ENCODE measurements around the gene CPNE7. TPM values are rescaled to one million over a fixed set of nuclear protein-coding genes. Genes with fewer than 3 reads are reported as not detected.

Gene CPNE7
- polyA plus RNA-seq, 1 donor from 2014 or later = 0.15 TPM

DNA sequence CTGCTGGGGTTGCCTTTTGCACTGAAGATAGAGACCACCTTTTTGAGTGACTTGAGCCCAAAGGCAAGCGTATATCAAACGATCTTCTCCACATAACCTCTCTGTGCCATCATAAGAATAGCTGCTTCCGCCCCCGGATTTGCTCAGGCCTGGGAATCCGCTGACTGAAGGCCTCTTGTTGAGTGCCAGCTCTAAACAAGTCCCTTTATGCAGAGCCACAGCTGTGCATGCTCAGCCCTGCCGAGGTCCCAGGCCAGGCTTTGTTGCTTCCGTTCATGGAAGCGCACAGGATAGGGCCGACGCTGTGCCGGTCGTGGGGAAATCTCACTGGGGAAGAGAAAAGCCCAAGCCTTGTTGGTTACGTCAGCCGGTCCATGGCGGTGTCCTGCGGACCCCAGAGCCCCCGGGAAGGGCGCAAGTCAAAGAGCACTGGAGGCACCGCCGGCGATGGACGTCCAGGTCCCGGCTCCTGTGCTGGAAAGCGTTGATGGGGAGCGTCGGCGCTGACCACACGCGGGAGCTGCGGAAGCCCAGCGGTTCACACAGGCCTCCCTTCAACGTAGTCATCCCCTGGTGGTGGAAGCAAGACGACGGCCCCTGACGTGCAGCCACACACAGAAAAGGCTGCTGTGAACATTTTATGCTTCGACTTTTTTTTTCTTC lies 38.5 kb upstream of the CPNE7 start:
- Histone ChIP-seq H3K9me3 (ENCODE audit: low read length) (no peaks in the 10 kb centered on the region), H4K20me1 (ENCODE audit: insufficient read depth) (no peaks in the 10 kb centered on the region), H3K36me3 (ENCODE audit: insufficient read depth, low read length) (no peaks in the 10 kb centered on the region), H3K27me3 (ENCODE audit: insufficient read depth, low read depth, low read length) (no peaks in the 10 kb centered on the region), H3K27ac (ENCODE audit: low read length) (no peak overlapping the region), H2AFZ (ENCODE audit: low read depth, low read length) (no peak overlapping the region), H3K9ac (ENCODE audit: low read length) (no peak overlapping the region), H3K79me2 (replicated peaks; ENCODE audit: insufficient read depth, low read length) (no peaks in the 10 kb centered on the region), H3F3A (ENCODE audit: insufficient read depth, low read length, poor library complexity, severe bottlenecking) (no peaks in the 10 kb centered on the region), H3K9me2 (ENCODE audit: insufficient read depth, low read length) (no peaks in the 10 kb centered on the region), H3K4me2 (ENCODE audit: low read length) (no peak overlapping the region), H3K4me3 (ENCODE audit: low read length) (no peak overlapping the region)
- TF ChIP-seq EP300 (conservative IDR thresholded peaks at IDR 0.05; ENCODE audit: poor library complexity, severe bottlenecking) = no peak
- TF ChIP-seq POLR2AphosphoS5 (IDR thresholded peaks at IDR 0.05) = no peak
- no peak for TF ChIP-seq RAD21 (conservative IDR thresholded peaks at IDR 0.05)
- no peak for TF ChIP-seq SMC3 (conservative IDR thresholded peaks at IDR 0.05; ENCODE audit: poor library complexity)
- TF ChIP-seq, protein P1, sequence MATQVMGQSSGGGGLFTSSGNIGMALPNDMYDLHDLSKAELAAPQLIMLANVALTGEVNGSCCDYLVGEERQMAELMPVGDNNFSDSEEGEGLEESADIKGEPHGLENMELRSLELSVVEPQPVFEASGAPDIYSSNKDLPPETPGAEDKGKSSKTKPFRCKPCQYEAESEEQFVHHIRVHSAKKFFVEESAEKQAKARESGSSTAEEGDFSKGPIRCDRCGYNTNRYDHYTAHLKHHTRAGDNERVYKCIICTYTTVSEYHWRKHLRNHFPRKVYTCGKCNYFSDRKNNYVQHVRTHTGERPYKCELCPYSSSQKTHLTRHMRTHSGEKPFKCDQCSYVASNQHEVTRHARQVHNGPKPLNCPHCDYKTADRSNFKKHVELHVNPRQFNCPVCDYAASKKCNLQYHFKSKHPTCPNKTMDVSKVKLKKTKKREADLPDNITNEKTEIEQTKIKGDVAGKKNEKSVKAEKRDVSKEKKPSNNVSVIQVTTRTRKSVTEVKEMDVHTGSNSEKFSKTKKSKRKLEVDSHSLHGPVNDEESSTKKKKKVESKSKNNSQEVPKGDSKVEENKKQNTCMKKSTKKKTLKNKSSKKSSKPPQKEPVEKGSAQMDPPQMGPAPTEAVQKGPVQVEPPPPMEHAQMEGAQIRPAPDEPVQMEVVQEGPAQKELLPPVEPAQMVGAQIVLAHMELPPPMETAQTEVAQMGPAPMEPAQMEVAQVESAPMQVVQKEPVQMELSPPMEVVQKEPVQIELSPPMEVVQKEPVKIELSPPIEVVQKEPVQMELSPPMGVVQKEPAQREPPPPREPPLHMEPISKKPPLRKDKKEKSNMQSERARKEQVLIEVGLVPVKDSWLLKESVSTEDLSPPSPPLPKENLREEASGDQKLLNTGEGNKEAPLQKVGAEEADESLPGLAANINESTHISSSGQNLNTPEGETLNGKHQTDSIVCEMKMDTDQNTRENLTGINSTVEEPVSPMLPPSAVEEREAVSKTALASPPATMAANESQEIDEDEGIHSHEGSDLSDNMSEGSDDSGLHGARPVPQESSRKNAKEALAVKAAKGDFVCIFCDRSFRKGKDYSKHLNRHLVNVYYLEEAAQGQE (IDR thresholded peaks at IDR 0.05; ENCODE audit: borderline replicate concordance) = no peak
- no peak for TF ChIP-seq MXI1 (conservative IDR thresholded peaks at IDR 0.05; ENCODE audit: poor library complexity, severe bottlenecking)
- TF ChIP-seq TAF1 (IDR thresholded peaks at IDR 0.05; ENCODE audit: low read depth) = no peak
- TF ChIP-seq CTCF (IDR thresholded peaks at IDR 0.05; ENCODE audit: poor library complexity, severe bottlenecking) = no peak
- TF ChIP-seq EZH2 (IDR thresholded peaks at IDR 0.05; ENCODE audit: borderline replicate concordance, insufficient read depth, low read length, poor library complexity, severe bottlenecking) = no peak

DNA sequence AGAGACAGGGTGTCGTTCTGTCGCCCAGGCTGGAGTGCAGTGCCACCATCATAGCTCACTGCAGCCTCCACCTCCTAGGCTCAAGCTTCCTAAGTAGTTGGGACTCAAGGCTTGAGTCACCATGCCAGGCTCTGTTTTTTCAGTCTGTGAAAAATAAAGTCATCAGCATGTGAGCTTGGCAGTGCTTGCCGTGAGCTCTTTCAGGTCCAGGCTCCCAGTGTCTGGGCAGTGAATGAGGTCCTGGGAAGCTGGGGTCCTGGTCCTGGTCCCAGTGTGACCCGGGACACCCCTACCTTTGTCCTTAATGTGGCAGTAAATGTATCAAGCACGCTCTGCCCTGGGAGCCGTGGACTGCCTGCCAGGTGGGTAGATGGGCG lies 38.0 kb upstream of the CPNE7 start:
- Histone ChIP-seq H3K79me2 (replicated peaks; ENCODE audit: insufficient read depth, low read length) (no peaks in the 10 kb centered on the region), H3K36me3 (ENCODE audit: insufficient read depth, low read length) (no peaks in the 10 kb centered on the region), H3K9me3 (ENCODE audit: low read length) (no peaks in the 10 kb centered on the region), H3K27ac (ENCODE audit: low read length) (no peak overlapping the region), H3F3A (ENCODE audit: insufficient read depth, low read length, poor library complexity, severe bottlenecking) (no peaks in the 10 kb centered on the region), H3K4me3 (ENCODE audit: low read length) (no peak overlapping the region), H4K20me1 (ENCODE audit: insufficient read depth) (no peaks in the 10 kb centered on the region), H3K27me3 (ENCODE audit: insufficient read depth, low read depth, low read length) (no peaks in the 10 kb centered on the region), H2AFZ (ENCODE audit: low read depth, low read length) (no peak overlapping the region), H3K9me2 (ENCODE audit: insufficient read depth, low read length) (no peaks in the 10 kb centered on the region), H3K9ac (ENCODE audit: low read length) (no peak overlapping the region), H3K4me2 (ENCODE audit: low read length) (no peak overlapping the region)
- TF ChIP-seq MXI1 (conservative IDR thresholded peaks at IDR 0.05; ENCODE audit: poor library complexity, severe bottlenecking) = no peak
- no peak for TF ChIP-seq POLR2AphosphoS5 (IDR thresholded peaks at IDR 0.05)
- no peak for TF ChIP-seq EP300 (conservative IDR thresholded peaks at IDR 0.05; ENCODE audit: poor library complexity, severe bottlenecking)
- no peak for TF ChIP-seq EZH2 (IDR thresholded peaks at IDR 0.05; ENCODE audit: borderline replicate concordance, insufficient read depth, low read length, poor library complexity, severe bottlenecking)
- TF ChIP-seq, protein P1 (IDR thresholded peaks at IDR 0.05; ENCODE audit: borderline replicate concordance) = no peak
- TF ChIP-seq RAD21 (conservative IDR thresholded peaks at IDR 0.05) = no peak
- no peak for TF ChIP-seq SMC3 (conservative IDR thresholded peaks at IDR 0.05; ENCODE audit: poor library complexity)
